Fibroblast of skin of scalp (primary cell): ENCODE results near the gene KIAA0753.
A peak's percentile ranks its signal among the peaks of the same experiment; 100 is the strongest.

ENCODE experiments used
- DNase-seq: peaks from one replicate; pipeline ENCODE4 v3.0.0-alpha.2; 2013

The KIAA0753 gene

DNA sequence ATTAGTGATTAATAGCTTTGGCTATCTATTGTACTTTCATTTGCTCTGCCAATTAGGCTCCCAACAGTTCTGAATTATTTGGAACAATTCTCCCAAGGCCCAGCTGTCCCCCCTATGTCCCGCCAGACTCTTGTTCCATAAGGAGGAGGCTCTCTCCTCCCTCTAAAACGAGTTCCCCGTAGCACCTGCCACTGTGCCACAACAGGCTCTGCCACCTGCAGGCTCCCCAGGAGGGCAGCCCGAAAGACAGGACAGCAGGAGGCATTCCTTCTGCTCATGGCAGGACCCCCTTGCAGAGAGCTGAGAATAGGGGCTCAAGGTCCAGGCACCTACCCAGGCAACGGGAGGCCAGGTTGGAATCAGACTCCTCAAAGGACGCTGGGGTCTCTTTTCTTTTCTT is 93.2 kb downstream of the KIAA0753 start:
- DNase-seq = no peak

DNA sequence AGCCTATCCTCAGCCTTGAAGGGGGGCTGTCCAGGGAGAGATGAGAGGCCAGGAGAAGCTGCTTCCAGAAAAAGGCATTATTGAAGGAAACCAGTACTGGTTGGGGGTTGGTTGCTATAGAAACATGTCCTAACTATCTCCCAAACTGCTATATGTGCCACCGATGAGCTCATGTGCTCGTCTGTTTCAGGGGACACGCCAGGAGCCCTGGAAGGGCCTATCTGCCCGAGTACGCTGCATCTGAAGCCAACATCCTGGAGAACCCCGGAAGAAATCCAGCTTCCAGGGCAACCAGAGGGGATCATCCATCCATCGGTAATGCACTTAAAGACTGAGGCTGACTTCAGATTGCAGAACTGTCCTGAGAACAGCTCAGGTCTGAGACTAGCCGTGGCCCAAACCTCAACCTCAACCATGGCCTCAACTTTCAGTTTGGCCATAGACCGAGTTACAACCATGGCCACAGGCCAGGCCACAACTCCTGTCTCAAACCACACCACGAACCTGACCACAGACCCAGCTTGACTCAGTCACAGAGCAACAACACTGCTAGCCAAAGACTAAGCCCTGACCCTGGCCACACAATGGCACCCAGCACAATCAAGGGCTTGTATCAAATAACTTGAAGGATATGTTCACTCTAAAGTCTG is 94.3 kb downstream of the KIAA0753 start:
- DNase-seq = peak; percentile 29

DNA sequence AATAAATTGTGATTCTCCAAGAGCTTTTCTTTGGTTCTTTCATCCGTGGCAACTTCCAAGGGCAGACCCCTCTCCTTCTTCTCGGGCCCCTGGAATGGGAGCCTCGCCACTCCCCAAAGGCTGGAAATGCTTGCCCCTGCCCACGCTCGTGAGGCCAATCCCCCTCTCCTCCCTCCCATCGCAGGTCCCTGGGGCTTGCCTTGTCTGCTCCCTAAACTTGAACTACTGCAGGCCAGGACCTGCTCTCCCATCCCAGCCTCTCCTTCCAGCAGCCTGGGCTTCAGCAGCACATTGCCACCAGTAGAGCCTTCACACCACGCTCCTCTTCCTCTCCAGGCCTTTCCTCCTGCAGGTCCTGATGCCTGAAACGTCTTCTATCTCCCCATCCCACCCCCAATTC is 95.2 kb downstream of the KIAA0753 start:
- DNase-seq = no peak

DNA sequence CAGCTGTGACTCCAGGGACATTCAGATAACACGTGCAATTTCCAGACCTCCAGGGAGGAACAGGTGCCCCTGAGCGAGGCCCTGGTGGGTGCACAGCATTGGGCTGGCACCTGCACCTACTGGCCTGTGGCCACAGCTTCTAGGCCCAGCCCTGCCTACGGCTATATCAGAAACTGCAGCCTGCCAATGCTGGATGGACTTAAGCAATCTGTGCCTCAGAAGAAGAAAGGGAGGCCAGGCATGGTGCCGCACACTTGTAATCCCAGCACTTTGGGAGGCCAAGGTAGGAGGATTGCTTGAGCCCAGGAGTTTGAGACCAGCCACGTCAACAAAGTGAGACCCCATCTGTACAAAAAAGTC is 96.5 kb downstream of the KIAA0753 start:
- no peak for DNase-seq

DNA sequence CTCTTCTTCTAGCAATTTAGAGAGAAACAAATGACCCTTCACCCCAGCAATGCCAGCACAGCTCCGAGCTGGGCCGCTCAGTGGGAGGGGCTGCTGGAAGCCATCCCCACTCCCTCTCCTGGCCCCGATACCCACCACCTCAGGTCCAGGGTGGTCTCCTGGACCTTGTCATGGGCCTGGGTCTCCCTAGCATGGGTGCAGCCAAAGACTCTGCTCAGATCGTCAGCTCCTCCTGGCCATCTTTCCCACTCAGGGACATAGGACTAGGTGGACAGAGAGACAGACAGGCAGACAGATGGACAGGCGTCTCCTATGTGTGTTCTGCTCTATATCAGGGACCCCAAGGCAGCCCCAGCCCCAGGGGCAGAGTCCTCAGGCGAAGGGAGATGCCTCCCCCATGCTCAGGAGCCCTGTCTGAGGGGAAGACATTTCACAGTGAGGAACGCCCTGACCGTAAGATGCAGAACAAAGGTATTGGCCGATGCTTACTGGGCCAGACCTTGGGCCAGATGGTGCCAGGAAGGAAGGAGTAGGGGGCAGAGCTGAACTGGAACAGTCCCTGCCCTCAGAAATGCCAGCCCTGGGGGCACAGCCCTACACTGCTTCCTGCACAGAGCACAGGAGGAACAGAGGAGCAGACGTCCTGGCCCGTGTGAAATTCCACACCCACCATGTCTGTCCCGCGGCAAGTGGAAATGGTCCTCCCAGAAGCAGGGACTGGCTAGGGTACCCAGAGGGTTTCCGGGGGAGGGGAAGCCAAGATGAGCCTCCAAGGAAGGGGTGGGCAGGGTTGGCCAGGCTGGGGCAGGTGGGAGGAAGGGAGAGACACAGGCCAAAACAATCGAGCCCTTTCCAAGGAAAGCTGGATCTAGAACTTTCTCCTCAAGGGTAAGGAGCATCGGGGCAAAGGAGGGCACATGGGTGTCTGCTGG is 97.2 kb downstream of the KIAA0753 start:
- DNase-seq = no peak

DNA sequence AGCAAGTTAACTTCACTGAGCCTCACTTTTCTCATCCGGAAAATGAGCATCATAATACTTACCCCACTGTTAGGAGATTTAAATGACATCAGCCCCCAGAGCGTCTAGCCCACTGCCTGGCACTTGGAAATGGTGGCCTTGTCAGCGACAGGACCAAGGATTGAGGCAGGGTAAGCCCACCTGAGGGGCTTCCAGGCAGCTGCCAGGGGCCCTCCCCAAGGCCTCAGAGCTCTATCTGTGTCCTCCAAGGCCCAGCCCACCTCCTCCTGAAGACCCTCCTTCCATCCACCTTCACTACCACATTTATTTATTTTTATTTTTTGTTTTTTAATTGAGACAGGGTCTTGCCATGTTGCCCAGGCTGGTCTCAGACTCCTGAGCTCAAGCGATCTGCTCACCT is 97.9 kb downstream of the KIAA0753 start:
- no peak for DNase-seq

DNA sequence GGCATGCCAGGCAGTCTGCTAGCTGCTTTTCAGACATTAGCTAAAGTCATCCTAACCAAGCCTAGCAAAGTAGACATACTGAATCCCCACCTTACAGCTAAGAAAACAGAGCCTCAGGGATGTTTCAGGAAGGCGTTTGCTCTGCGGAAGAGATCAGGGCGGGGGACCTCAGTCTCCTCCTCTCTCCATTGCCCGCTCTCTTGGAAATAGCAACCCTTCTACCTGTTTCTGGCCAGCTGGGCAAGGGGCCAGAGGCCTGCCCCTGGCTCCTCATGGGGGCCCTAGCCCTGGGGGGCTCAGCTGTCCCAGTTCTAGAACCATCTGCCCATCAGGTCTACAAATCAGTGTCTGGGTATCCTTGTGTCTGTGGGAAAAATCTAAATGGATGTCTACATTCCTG is 98.6 kb downstream of the KIAA0753 start:
- no peak for DNase-seq

DNA sequence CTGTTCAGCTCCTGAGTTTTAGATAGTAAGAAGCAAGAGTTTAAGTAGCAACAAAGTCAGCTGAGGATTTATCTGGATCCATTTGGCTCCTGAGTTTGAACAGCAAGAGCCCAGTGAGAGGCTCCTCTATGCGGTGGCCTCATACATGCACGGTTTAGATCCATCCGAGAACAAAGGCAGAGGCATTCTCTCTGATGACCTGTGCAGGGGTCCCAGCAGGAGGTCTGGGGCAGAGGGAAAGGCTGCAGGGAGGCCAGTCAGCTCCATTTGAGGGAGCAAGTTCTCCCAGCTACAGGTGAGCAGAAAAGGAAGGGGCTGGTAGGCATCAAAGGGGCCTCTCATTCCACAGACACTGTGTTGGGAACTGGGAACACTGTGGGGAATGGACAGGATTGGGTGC is 100.6 kb downstream of the KIAA0753 start:
- no peak for DNase-seq

DNA sequence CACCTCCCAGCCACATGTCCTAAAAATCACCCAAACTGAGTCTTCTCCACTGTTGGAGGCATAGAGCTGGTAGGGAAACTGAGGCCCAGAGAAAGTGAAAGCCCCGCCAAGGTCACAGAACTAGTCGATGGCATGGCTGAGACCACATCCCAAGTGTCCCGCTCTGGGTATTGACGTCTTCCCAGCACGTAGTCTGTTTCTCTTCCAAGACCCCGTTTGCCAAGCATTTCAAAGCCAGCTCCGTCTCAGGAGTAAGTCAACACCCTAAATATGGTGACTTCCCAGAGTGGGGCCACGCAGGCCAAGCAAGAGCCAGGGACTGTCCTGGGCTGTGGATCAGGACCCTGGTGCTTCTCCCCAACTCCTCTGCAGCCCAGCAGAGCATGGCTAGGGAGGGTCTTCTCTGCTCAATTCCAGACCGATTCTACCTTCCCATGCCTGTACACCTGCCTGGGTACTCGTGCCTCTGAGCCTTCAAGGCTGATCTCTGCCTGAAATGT is 103.9 kb downstream of the KIAA0753 start:
- no peak for DNase-seq

DNA sequence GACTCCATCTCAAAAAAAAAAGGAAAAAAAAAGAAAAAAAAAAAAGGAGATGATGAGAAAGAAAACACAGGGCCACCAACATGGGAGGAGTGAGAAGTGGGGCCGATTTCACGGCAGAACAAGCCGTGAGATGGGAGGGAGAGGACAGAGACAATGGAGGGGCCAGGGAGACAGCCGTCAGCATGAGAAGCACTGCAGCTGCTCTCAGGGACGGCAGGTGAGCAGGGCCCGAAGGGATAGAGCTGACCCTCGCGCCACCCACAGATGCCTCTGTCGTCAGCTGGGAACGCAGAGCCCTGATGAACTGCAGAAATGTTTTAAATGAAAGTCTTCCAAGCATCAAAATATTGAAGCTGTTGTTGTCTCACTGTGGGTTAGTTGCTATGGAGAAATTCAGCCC is 104.5 kb downstream of the KIAA0753 start:
- DNase-seq = no peak

DNA sequence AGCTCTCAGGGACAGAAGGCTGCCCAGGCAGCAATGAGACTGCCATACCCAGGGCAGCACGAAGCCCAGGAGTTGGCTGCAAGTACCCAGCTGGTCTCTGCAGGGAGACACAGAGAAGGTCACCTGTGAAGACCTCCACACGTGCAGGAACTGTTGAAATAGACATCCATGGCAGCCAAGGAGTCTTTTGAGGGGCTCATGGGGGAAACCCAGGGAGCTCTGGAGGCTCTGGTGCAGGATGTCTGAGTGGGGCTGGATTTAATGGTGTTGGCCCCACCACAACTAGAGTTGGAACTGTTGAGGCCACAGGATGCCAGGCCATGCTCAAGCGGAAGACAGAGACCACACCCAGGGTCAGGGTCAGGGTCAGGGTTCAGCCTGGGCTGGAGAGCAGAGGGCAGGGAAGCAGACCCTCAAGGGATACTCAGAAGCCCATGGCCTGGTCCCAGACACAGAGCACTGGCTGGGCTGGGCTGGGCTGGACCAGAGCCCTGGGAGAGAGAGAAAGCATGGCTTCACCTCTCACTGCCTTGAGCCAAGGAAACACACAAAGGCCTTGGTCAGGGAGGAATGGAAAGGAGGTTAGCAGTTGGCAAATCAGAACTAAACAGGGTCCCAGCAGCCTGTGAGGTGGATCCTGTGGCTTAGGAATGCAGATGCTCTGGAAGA is 105.5 kb downstream of the KIAA0753 start:
- no peak for DNase-seq

DNA sequence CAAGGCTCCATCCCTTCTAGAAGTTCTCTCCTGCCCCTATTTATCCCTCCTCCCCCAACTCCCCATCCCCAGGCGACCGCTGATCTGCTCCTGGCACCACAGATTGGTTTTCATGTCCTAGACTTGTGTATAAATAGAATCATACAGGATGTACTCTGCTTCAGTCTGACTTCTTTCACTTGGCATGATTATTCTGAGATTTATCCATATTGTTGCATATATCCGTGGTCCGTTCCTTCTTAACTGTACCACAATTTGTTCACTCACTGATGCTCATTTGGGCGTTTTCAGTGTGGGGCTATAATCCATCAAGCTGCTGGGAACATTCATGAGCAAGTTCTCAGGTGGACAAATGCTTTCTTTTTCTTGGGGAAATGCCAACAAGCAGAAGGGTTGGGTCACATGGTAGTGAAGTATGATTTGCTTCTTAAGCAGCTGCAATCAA is 108.0 kb downstream of the KIAA0753 start:
- no peak for DNase-seq

DNA sequence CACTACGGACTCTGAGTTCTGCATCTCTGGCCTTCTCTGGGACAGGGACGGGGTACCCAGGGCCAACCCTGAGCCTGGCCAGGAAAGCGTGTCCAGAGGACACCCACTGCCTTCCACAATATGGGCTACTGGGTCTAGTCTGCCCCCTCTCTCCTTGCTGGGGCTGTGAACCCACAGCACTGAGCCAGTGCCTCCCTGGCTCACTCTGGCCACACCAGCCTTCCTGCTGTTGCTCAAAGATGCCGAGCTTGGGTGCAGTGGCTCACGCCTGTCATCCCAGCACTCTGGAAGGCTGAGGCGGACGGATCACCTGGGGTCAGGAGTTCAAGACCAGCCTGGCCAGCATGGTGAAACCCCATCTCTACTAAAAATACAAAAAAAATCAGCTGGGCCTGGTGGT is 108.9 kb downstream of the KIAA0753 start:
- no peak for DNase-seq

DNA sequence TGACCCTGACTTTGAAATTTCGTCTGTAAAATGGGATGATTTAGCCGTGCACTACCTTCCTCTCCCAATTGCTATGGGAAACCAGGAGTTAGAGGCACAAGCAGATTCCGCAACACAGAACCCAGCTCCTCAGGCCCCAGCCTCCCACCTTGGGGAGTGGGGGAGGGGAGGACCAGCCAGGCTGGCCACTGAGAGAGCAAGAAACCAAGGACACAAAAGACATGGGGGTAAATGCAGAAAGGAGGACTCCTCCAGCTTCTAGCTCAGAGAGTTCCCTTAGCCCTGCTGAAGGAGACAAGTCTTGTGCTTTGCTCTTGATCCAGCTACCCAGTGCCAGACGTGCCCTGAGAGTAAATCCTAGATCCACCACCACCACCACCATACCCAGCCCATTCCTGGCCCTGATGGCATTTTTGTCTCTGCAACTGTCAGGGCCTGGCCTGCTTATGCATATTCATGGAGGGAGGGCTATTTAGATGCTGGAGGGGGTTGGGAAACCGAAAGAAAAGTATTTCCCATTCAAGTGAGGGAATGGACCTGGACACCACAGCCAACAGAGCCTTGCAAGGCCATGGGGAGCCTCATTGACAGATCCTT is 110.1 kb downstream of the KIAA0753 start:
- DNase-seq = no peak

DNA sequence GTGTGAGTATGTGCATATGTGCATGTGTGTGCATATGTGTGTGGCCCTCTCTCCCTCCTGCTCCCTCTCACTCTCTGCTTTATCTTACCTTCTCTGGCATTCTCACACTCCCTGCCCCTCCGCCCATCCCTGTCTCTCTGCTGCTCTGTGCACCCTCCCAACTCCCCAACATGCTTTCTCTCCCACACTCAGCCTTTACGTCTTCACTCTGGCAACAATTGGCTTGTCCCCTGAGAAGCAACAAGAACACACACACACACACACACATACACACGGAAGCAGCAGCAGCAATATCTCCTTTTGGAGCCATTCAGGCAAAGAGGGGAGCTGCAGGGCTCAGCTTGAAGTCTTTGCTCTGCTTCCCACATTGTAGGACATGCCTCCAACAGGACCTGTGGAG is 112.0 kb downstream of the KIAA0753 start:
- DNase-seq = no peak
